Measurements from ENCODE around the gene PRKACB. TPM values are rescaled to one million over a fixed set of nuclear protein-coding genes. Genes with fewer than 3 reads are reported as not detected.

PRKACB gene
- total RNA-seq, 1 experiment from 2014 or later = 135 TPM

DNA sequence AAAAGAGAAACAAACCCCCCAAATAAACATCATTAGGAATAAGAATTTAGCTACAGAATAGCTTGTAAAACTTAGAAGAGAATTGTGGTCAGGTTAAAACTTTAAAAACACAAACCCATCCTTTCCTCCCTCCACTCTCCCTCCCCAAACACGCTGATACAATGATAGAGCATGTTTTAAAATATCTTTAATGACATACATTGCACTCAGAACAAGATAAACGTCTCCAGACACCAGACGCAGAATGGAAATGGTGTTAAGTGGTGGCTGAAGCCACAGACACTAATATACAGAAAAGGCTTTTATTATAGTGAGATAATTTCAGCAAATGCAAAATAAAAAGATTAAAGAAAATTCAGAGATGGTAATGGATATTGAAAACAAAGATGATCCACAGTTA lies 98.6 kb downstream of the PRKACB start:
- CTCF ChIA-PET = no interaction called here
- H4K20me1 ChIP-seq (ENCODE audit: insufficient read depth) = no peaks in the 10 kb centered on the region
- no peak for TF ChIP-seq SIN3A (IDR thresholded peaks at IDR 0.05; ENCODE audit: low read depth)
- TF ChIP-seq TCF7L2 (IDR thresholded peaks at IDR 0.05; ENCODE audit: borderline replicate concordance, extremely low read depth, insufficient read depth, insufficient read length) = no peak
- no peak for TF ChIP-seq EZH2 (IDR thresholded peaks at IDR 0.05)
- TF ChIP-seq EGR1 (IDR thresholded peaks at IDR 0.05; ENCODE audit: low read depth) = no peak
- TF ChIP-seq POLR2A (IDR thresholded peaks at IDR 0.05; ENCODE audit: borderline replicate concordance, extremely low read depth, insufficient read depth, insufficient read length) = no peak
- no peak for TF ChIP-seq EZH2phosphoT487 (IDR thresholded peaks at IDR 0.05; ENCODE audit: borderline replicate concordance)
- TF ChIP-seq, protein P1, sequence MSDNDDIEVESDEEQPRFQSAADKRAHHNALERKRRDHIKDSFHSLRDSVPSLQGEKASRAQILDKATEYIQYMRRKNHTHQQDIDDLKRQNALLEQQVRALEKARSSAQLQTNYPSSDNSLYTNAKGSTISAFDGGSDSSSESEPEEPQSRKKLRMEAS (IDR thresholded peaks at IDR 0.05) = no peak
- TF ChIP-seq, protein P2, sequence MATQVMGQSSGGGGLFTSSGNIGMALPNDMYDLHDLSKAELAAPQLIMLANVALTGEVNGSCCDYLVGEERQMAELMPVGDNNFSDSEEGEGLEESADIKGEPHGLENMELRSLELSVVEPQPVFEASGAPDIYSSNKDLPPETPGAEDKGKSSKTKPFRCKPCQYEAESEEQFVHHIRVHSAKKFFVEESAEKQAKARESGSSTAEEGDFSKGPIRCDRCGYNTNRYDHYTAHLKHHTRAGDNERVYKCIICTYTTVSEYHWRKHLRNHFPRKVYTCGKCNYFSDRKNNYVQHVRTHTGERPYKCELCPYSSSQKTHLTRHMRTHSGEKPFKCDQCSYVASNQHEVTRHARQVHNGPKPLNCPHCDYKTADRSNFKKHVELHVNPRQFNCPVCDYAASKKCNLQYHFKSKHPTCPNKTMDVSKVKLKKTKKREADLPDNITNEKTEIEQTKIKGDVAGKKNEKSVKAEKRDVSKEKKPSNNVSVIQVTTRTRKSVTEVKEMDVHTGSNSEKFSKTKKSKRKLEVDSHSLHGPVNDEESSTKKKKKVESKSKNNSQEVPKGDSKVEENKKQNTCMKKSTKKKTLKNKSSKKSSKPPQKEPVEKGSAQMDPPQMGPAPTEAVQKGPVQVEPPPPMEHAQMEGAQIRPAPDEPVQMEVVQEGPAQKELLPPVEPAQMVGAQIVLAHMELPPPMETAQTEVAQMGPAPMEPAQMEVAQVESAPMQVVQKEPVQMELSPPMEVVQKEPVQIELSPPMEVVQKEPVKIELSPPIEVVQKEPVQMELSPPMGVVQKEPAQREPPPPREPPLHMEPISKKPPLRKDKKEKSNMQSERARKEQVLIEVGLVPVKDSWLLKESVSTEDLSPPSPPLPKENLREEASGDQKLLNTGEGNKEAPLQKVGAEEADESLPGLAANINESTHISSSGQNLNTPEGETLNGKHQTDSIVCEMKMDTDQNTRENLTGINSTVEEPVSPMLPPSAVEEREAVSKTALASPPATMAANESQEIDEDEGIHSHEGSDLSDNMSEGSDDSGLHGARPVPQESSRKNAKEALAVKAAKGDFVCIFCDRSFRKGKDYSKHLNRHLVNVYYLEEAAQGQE (IDR thresholded peaks at IDR 0.05; ENCODE audit: low read depth) = no peak
- H3K4me3 ChIP-seq (replicated peaks in 1 of 2; ENCODE audit: low read depth in 1 of 2, low read length in 2 of 2) = no peak overlapping the region
- H3K27ac ChIP-seq (ENCODE audit: low read depth, low read length) = no peak overlapping the region
- POLR2A ChIA-PET = no interaction called here
- no peaks in the 10 kb centered on the region for H3K27me3 ChIP-seq (ENCODE audit: insufficient read depth, low read length)
- H3K79me2 ChIP-seq (ENCODE audit: insufficient read depth, low read length) = no peaks in the 10 kb centered on the region
- DNase-seq (ENCODE audit: low read depth, low spot score) (no peak), ATAC-seq (no peak)
- intact Hi-C loops (cut with micrococcal nuclease) = no loop called here
- RAD21 ChIA-PET (ENCODE audit: low non-redundant PET in 1 of 2, low total read pairs in 2 of 2, uncharacterized antibody in 2 of 2, unreplicated experiment in 2 of 2) = no interaction called here
- H3K9me3 ChIP-seq (ENCODE audit: control insufficient read depth in 1 of 2, insufficient read depth in 1 of 2, low read depth in 1 of 2, low read length in 2 of 2) = no peaks in the 10 kb centered on the region
- no TSS peak for BruUV-seq (replicated peaks)
- H3K4me1 ChIP-seq (ENCODE audit: control insufficient read depth in 1 of 2, insufficient read depth in 2 of 2, low read length in 2 of 2) = peaks cover 23 to 25% of the 10 kb centered on the region in 2 experiments
- no peak overlapping the region for H3K9ac ChIP-seq (ENCODE audit: low read length)
- no peak overlapping the region for H3K4me2 ChIP-seq (ENCODE audit: low read length)
- H2AFZ ChIP-seq (ENCODE audit: low read depth, low read length, poor library complexity, severe bottlenecking) = no peak overlapping the region
- peaks cover 2 to 11% of the 10 kb centered on the region in 2 experiments; a peak in 1 of 4 replicates for H3K36me3 ChIP-seq (ENCODE audit: control insufficient read depth in 1 of 2, insufficient read depth in 2 of 2, low read length in 2 of 2)
- no peaks in the 10 kb centered on the region for H3K9me2 ChIP-seq (ENCODE audit: insufficient read depth)

Measured in HCT116 (cell line).